ENCODE results near the gene ADGRL3.
A peak's percentile ranks its signal among the peaks of the same experiment; 100 is the strongest.
"Not testable (repeated sequence)": the region's sequence is repeated elsewhere in the genome, so short reads cannot be mapped to it uniquely, and the experiment has no call there.

ADGRL3 gene

GRCh38 chr4:61207156-61207555, 7.0 kb downstream of the ADGRL3 start:
- not testable (repeated sequence) for DNase-seq

- DNase-seq: no peak
Measured at GRCh38 chr4:61210186-61210939, 10.2 kb downstream of the ADGRL3 start.

GRCh38 chr4:61211781-61212180, 11.7 kb downstream of the ADGRL3 start:
- DNase-seq: no peak

DNA sequence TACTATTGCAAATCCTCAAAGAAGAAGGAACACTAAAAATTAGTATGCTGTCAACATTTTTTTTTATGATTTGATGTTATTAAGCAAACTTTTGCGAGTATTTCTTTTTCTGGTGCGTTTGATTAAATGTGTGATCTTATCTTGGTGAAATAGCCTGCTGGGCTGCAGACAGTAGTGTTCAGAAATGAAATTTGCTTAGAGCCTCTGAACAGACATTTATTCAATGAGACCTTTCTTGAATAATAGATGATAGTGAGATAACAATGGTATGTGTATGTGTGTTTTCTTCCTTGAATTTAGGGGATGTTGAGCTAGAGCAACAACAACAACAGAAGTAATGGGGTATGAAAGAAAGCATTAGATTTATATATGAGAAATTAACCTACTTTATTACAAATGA, 12.7 kb downstream of the ADGRL3 start:
- DNase-seq: no peak

- no peak for DNase-seq
Measured at GRCh38 chr4:61214680-61215079, 14.6 kb downstream of the ADGRL3 start.

- no peak for DNase-seq
Measured at GRCh38 chr4:61217222-61217621, 17.1 kb downstream of the ADGRL3 start.

DNA sequence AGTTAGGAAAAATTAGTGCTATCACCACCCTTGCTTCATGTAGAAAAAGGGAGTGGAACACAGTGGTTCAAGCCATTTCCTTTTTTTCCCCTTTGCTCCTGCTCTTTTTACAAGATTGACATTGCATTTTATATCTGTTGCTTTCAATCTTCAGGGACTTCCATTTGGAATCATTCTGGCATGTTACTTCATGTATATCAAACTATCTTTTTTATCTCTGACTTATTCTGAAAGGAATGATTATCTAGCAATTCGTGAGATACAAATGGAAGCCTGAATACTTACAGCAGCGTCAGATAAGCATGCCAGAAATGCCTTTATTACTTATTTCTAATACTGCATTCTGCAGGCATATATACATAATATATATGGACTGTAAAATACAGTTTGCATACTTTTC, 20.4 kb downstream of the ADGRL3 start:
- DNase-seq: no peak

DNA sequence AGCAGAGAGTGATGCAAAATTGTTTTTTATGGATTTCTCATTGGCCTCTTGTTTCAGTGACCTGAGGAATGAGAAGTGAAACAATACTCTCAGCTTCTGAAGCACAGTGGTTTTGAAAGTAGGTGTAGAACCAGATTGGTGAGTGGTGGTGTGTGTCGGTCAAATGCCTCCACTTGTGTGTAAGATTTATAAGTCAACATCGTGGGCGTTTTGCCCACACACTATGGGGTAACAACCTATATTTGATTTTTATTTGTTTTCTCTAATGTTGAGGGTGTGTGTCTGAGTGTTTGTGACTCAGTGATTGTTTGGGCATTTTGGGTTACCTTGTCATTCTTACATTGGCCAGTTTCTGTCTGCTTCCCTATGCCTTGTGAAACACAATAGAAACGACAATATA, 23.3 kb downstream of the ADGRL3 start:
- no peak for DNase-seq

GRCh38 chr4:61224573-61224972, 24.4 kb downstream of the ADGRL3 start:
- no peak for DNase-seq

- DNase-seq: no peak
Measured at GRCh38 chr4:61225656-61226055, 25.5 kb downstream of the ADGRL3 start.

GRCh38 chr4:61231421-61231820, 31.3 kb downstream of the ADGRL3 start:
- DNase-seq: no peak

- no peak for DNase-seq
Measured at GRCh38 chr4:61239250-61239649, 39.1 kb downstream of the ADGRL3 start.

GRCh38 chr4:61243962-61244361, 43.8 kb downstream of the ADGRL3 start:
- DNase-seq: no peak

- no peak for DNase-seq
Measured at GRCh38 chr4:61245069-61245714, 45.1 kb downstream of the ADGRL3 start.

DNA sequence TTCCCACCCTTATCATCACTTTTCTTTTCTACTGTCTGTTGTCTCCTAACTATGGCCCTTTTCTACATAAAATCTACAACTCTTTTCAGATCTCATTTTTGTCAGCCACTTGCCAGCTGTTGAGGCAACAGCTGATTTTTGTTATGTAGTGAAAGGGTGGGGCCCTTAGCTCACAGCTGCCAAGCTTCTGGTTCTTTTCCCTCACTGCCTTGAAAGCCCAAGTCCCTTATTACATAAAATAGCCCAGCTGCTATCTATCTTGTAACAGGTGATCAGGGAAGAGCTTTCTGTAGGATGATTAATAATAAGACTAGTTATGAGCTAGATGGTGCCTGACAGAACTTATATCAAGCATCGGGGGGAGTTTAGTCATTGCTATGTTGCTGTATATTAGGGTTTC, 45.9 kb downstream of the ADGRL3 start:
- DNase-seq: no peak

DNA sequence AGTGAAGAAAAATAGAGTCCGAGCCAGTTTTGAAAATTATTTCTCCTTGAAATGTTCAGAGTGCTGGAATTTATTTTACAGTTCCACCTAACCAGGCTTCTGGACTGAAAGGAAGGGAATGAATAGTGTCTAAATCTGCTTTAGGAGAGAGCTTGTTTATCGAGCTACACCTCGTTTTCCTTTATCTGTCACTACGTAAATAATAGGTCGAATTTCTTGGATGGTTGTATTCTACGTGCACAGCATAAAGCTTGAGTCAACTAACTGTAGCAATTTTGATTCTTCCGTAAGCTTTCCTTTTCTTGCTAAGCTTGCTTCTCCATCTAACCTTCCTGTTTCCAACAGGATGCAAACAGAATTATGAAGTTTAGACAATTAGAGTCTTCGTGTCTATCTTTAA, 48.6 kb downstream of the ADGRL3 start:
- DNase-seq: no peak

DNA sequence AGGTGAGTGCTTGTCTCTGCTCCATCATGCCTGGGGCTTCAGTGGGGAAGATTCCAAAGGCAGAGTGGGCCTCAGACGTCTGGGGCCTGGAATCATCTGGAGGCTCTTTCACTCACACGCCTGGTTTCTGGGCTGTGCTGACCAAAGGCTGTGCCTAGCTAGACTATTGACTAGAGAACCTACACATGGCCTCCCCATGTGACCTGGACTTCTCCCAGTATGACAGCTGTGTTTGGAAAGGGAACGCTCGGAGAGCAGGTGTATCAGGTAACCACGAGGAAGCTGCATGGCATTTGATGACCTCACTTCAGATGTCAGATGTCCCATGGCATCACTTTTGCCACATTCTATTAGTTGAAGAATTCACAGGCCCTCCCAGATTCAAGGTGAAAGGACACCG, 51.0 kb downstream of the ADGRL3 start:
- DNase-seq: no peak

DNA sequence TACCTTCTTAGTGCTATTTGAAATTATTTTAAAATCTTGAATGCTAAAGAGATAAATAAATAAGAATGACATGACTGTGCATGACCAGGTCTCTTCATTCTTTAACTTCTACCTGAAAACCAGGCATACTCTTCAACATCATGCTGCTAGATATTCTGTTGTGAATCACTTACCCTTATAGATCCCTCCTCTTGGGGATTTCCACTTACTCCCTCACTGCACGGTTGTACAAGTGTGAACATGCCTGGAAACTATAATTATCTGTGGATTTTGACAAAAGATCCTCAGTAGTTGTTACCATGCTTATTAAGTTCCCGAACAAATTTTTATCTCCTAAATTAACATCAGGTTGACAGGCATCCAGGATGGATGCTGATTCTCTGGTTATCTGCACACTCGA, 54.3 kb downstream of the ADGRL3 start:
- no peak for DNase-seq

- peak; percentile 21 for DNase-seq
Measured at GRCh38 chr4:61273233-61273632, 73.1 kb downstream of the ADGRL3 start.

- DNase-seq: no peak
Measured at GRCh38 chr4:61274286-61274685, 74.2 kb downstream of the ADGRL3 start.

DNA sequence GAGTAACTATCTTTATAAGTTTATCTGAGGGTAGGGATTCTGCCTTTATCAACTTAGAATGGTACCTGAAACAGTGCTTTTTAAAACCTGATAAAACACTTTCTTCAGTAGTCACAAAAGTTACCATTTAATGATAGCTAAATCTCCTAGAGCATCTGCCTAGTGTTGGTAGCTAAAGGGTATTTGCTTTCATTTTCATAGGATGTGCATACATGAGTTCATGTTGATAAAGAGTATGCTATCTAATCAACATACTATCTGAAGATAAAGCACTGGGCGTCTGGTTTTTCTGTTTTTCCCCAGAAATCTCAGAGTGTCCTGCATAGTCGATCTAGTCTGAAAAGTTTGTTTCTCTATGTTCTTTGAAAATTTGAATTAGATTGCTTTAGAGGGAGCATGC, 75.1 kb downstream of the ADGRL3 start:
- DNase-seq: no peak

- DNase-seq: no peak
Measured at GRCh38 chr4:61276029-61276428, 75.9 kb downstream of the ADGRL3 start.

DNA sequence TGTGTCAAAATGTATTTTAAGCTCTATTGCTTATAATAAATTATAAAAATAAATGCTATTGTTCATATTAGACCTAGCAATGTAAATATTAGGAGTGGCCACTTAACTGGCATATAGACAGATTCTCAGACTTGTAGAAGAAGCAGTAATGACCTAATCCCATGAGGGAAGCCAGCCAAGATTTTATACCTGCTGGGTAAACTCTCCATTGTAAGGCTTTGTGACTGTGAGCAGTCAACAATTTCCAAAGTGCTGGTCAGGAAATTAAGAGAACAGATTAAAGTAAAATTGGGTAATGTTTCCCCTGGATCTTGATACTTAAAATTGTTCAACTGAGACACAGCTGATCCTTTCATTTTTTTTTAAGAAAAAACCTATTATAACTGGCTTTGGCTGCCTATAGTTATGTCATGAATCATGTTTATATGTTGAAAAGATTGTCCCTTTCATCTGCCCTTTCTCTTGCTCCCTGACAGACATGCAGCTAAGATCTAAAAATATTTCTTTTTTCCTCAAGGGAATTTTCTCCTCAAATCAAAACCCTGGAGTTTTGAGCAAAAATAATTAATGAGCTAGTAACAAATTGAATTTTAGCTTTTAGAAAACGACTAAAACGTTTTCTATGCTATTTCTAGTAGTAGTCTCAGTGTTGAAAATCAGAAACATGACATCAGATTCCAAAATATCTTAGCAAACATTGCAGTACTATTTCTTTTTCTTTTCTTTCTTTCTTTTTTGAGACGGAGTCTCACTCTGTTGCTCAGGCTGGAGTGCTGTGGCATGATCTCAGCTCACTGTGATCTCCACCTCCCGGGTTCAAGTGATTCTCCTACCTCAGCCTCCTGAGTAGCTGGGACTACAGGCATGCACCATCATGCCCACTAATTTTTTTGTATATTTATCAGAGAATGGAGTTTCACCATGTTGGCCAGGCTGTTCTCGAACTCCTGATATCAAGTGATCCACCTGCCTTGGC, 77.9 kb downstream of the ADGRL3 start:
- DNase-seq: no peak

DNA sequence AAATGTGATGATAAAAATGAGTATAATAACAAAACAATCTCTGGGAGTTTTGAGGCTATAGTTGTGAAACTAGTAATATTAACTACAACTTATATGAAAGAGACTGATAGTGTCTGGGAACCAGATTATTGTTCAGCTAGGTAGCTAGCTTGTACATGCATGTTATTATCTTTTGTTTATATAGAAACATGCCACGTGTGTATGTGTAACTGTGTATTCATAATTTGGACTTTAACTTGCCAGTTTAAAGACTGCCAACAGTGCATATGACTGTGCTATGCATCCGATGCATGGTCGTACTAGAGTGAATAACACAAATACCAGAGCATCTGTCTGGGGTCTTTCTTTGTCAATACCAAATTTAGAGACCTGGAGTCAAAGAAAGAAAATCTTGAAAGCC, 92.2 kb downstream of the ADGRL3 start:
- no peak for DNase-seq
